C4-2B (cell line): Measurements from ENCODE around the gene UTF1.

Source experiments
- CTCF ChIP-seq: fragments of 450-650 bp; conservative IDR thresholded peaks from 2 replicates; pipeline ENCODE4 v1.5.1; 2017; ENCODE audit warnings: mild to moderate bottlenecking
- ZFX ChIP-seq: fragments of 450-650 bp; IDR thresholded peaks from 2 replicates; pipeline ENCODE4 v1.6.1; 2017

GRCh38 chr10:133197786-133198185 lies 32.2 kb upstream of the UTF1 start:
- TF ChIP-seq CTCF (no peak), ZFX (no peak)
